HG03064 (cell line): ENCODE results near the gene GSS.

Source experiments
- ATAC-seq: cut with Tn5 transposase; IDR thresholded peaks from one replicate; pipeline ENCODE4 v1.9.1; 2021; ENCODE audit warnings: low read depth; ENCODE audit not compliant: unreplicated experiment

The GSS gene

GRCh38 chr20:34994509-34995131 is 39.0 kb upstream of the GSS start:
- ATAC-seq, result no peak

- ATAC-seq, result no peak
These were observed 38.4 kb upstream of the GSS start for GRCh38 chr20:34993941-34994508.

- ATAC-seq, result no peak
These were observed 37.3 kb upstream of the GSS start for GRCh38 chr20:34992751-34993417.

DNA sequence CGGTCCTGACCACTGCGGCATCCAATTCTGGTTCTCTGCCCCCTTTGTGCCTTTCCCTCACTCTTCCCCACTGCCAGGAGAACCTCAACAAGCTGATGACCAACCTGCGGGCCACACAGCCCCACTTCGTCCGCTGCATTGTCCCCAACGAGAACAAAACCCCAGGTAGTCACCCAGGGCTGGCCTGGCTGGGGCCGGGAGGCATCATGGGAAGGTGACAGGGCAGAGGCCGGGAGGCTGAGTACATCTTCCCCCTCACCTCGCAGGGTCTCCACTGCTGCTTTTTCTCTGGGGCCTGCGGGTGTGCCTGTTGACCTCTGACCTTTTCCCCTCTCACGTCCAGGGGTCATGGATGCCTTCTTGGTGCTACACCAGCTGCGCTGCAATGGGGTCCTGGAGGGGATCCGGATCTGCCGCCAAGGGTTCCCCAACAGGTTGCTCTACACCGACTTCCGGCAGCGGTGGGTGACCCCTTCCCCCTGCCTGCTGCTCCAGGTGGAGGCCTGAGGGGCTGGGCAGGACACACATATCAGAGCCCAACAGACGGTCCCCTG is 35.1 kb upstream of the GSS start:
- ATAC-seq, result no peak

DNA sequence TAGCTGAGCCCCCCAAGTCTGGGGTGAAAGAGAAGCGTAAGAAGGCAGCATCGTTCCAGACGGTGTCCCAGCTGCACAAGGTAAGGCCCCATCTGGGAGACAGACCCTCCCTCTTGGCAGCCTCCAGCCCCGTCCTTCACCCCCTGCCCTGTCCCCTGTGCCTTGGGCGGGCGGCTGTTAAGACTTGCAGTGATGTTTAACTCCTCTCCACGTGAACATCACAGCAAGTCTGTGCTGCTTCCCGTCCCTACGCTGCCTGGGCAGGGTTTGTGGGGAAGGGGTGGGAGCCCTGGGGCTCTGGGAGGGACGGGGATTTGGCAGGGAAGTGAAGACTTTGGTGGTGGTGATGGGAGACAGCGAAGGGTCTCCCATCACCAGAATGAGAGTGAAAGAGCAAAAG is 34.6 kb upstream of the GSS start:
- ATAC-seq, result no peak

DNA sequence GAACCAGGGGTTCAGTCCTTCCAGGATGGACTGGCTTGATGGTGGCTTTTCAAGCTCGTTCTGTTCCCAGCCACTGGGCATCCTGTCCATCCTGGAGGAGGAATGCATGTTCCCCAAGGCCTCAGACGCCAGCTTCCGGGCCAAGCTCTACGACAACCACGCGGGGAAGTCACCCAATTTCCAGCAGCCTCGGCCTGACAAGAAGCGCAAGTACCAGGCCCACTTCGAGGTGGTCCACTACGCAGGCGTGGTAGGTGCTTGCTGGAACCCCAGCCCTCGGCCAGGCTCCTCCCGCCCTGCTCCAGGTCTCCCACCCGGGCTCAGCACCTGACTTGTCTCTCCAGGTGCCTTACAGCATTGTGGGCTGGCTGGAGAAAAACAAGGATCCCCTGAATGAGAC is 34.1 kb upstream of the GSS start:
- no peak for ATAC-seq

DNA sequence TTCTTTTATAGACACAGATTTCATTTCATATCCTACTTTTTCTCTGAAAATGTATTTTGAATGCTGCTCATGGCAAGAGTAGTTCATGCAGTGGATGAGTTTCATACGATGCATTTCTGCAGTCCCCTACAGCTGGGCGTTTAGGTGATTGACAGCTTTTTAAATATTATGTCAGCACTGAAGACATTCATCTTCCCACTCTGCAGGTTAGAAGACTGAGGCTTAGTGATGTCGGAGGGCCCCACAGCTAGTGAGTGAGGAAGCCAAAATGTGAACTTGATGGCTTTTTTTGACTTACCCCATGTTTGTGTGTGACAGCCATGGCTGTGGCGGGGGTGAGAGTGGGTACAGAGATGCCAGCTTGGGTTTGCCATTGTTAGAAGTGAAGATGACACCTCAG is 33.5 kb upstream of the GSS start:
- no peak for ATAC-seq

DNA sequence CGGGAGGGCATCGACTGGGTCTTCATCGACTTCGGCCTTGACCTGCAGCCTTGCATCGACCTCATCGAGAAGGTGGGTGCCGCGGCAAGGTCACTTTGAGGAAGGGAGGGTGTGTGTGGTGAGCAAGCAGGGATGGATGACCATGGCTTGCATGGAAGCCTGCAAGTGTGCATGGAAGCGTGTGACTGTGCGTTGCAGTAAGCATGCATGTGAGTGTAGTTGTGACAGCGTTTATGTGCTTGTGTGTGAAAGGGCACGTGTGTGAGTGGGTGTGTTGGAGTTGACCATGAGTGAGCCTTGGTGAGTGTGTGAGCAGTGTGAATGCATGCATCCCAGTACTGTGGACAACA is 32.6 kb upstream of the GSS start:
- ATAC-seq, result no peak

GRCh38 chr20:34987288-34988190 is 31.9 kb upstream of the GSS start:
- no peak for ATAC-seq

DNA sequence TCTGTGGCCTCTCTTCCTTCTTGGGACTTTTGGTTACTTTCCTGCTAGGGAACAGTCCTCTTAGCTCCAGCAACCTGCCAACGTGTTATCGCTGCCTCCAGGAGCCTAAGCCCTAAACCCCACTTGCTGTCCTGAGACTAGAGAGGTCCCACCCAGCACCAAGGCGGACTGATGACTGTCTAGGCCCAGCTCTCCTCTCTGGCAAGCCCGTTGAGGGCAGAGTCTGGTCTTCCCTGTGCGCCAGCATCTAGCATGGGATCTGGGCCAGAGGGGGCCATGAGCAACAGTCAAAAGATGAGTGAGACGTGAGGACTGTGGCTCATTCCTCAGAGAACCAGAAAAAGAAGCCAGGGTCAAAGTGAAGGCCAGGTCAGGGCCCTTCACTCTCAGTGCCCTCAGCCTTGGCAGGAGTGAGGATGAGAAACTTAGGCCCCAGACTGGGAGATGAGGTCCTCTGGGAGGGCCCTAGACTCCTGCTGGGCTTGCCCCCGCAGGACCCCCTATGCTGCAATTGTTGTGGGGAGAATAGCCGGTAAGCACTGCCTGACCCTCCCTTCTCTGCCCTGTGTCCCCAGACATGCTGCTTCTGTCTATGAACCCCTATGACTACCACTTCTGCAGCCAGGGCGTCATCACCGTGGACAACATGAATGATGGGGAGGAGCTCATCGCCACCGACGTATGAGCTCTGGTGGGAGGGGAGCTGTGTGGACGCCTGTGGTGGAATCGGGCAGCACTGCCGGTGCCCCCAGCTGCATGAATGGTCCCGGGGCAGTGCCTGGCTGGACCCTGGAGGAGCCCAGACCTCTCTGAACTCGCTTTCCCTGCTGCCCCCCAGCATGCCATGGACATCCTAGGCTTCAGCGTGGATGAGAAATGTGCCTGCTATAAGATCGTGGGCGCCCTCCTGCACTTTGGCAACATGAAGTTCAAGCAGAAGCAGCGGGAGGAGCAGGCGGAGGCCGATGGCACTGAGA is 31.0 kb upstream of the GSS start:
- no peak for ATAC-seq

GRCh38 chr20:34985461-34986310 is 30.1 kb upstream of the GSS start:
- no peak for ATAC-seq

- no peak for ATAC-seq
These were observed 29.2 kb upstream of the GSS start for GRCh38 chr20:34984756-34985261.

DNA sequence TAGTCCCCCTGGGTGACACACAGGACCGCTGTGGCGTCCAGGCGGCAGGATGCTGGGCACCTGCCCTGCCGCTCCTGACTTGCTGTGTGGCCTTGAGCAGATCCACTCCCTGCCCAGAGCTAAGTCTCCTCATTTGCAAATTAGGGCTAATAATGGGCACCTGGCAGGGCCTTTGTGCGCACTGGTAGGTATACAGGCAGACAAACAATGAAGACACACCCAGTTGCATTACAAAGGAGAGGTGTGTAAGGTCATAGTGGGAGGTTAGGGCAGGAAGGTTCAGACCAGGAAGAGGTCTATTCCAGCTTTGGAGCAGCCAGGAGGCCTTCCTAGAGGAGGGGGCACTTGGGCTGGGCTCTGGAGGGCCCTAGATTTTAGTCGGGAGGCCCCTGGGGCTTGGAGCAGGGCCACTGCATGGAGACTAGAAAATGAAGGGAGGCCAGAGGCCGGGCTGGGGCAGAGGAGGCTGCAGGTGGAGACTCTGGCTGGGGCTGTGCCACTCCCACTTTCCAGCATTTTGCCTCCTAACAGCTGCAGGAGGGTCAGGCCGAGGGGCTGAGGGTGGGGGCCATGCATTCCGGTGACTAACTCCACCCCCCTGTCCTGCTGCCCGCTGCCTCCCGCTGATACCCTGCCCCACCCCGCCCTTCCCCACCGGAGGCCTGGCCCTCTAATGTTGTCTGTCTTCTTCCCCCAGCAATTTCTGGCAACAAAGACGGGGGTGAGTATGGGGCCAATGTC is 28.6 kb upstream of the GSS start:
- no peak for ATAC-seq

GRCh38 chr20:34983089-34983820 is 27.6 kb upstream of the GSS start:
- ATAC-seq, result no peak

GRCh38 chr20:34982270-34983088 is 26.9 kb upstream of the GSS start:
- no peak for ATAC-seq

DNA sequence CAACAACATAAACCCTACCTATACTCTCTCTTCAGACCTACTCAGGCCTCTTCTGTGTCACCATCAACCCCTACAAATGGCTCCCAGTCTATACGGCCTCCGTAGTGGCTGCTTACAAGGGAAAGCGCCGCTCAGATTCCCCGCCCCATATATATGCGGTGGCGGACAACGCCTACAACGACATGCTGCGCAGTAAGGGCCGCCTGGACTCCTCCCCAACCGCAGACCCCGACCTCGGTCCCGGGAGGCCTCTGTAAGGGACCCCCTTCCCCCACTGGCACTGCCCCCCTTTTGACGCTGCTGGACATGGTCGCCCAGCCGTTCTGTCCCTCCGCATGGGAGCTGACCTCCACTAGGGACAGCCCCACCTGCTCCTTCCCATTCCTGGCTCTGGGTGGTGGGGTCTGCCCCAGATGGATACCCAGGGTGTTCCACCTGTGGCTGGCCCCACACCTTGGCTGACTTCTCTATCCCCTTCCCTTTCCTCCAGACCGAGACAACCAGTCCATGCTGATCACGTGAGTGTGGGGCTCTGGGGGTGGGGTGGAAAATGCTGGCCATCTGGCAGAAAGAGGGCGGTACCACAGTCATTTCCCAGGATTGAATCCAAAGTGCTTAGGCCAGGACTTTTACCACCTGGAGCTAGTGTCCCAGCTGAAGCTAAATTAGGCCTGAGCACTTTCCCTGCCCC is 25.1 kb upstream of the GSS start:
- no peak for ATAC-seq
